Subcutaneous abdominal adipose tissue (tissue), 5 donors: ENCODE data around the gene RGS1.

Experiments used
- H3K27ac ChIP-seq: one replicate; pipeline ENCODE4 v1.7.0; 2013; ENCODE audit warnings: low read depth, mild to moderate bottlenecking, inconsistent platforms, low read length, moderate library complexity
- H3K27me3 ChIP-seq, 5 donors: one replicate each; pipeline ENCODE4 v1.7.0; 2013; ENCODE audit warnings: low read length in 5 of 5, inconsistent platforms in 1 of 5; ENCODE audit not compliant: control insufficient read depth in 5 of 5, insufficient read depth in 4 of 5
- H3K36me3 ChIP-seq, 5 donors: one replicate each; pipeline ENCODE4 v1.7.0; 2013; ENCODE audit warnings: low read length in 5 of 5; ENCODE audit not compliant: control insufficient read depth in 5 of 5, insufficient read depth in 5 of 5
- H3K4me1 ChIP-seq, 5 donors: one replicate each; pipeline ENCODE4 v1.7.0; 2013; ENCODE audit warnings: low read length in 5 of 5, mild to moderate bottlenecking in 3 of 5, moderate library complexity in 1 of 5; ENCODE audit not compliant: control insufficient read depth in 5 of 5, insufficient read depth in 5 of 5
- H3K4me3 ChIP-seq, 5 donors: one replicate each; pipeline ENCODE4 v1.7.0; 2013; ENCODE audit warnings: low read length in 5 of 5, low read depth in 1 of 5
- H3K9ac ChIP-seq, 5 donors: one replicate each; pipeline ENCODE4 v1.7.0; 2013; ENCODE audit warnings: low read length in 5 of 5, mild to moderate bottlenecking in 4 of 5, moderate library complexity in 3 of 5
- H3K9me3 ChIP-seq, 5 donors: one replicate each; pipeline ENCODE4 v1.7.0; 2013; ENCODE audit warnings: low read length in 5 of 5; ENCODE audit not compliant: control insufficient read depth in 5 of 5
- donor health status: healthy.
- donor health status: healthy.
- donor health status: healthy.
- donor health status: healthy.
- donor health status: healthy.

Gene RGS1

GRCh38 chr1:192553741-192554140, 21.8 kb upstream of the RGS1 start:
- no peak overlapping the region for H3K4me3 ChIP-seq
- no peaks in the 10 kb centered on the region for H3K27me3 ChIP-seq
- no peak overlapping the region for H3K9ac ChIP-seq
- no peaks in the 10 kb centered on the region for H3K36me3 ChIP-seq
- H3K9me3 ChIP-seq: no peaks in the 10 kb centered on the region
- H3K27ac ChIP-seq: no peak overlapping the region
- peaks cover 0 to 22% (median 8%) of the 10 kb centered on the region in 5 donors for H3K4me1 ChIP-seq

GRCh38 chr1:192554904-192555303, 20.7 kb upstream of the RGS1 start:
- no peak overlapping the region for H3K27ac ChIP-seq
- no peak overlapping the region for H3K4me3 ChIP-seq
- H3K9ac ChIP-seq: no peak overlapping the region
- H3K36me3 ChIP-seq: no peaks in the 10 kb centered on the region
- H3K4me1 ChIP-seq: peaks cover 0 to 22% (median 8%) of the 10 kb centered on the region in 5 donors
- H3K9me3 ChIP-seq: no peaks in the 10 kb centered on the region
- no peaks in the 10 kb centered on the region for H3K27me3 ChIP-seq

GRCh38 chr1:192555399-192555798, 20.2 kb upstream of the RGS1 start:
- no peak overlapping the region for H3K4me3 ChIP-seq
- no peak overlapping the region for H3K9ac ChIP-seq
- peaks cover 0 to 21% (median 8%) of the 10 kb centered on the region in 5 donors for H3K4me1 ChIP-seq
- no peak overlapping the region for H3K27ac ChIP-seq
- no peaks in the 10 kb centered on the region for H3K27me3 ChIP-seq
- H3K36me3 ChIP-seq: no peaks in the 10 kb centered on the region
- H3K9me3 ChIP-seq: no peaks in the 10 kb centered on the region

GRCh38 chr1:192557841-192558595, 17.6 kb upstream of the RGS1 start:
- no peak overlapping the region for H3K27ac ChIP-seq
- H3K36me3 ChIP-seq: no peaks in the 10 kb centered on the region

GRCh38 chr1:192559115-192560006, 16.2 kb upstream of the RGS1 start:
- peak overlapping the region; percentile 50 for H3K27ac ChIP-seq
- H3K4me1 ChIP-seq: peaks cover 0 to 4% (median 0%) of the 10 kb centered on the region in 5 donors
- no peaks in the 10 kb centered on the region for H3K27me3 ChIP-seq
- no peak overlapping the region for H3K9ac ChIP-seq
- H3K36me3 ChIP-seq: no peaks in the 10 kb centered on the region
- H3K4me3 ChIP-seq: no peak overlapping the region
- no peaks in the 10 kb centered on the region for H3K9me3 ChIP-seq

More at GRCh38 chr1:192557841-192558595, 17.6 kb upstream of the RGS1 start:
- no peak overlapping the region for H3K9ac ChIP-seq
- no peak overlapping the region for H3K4me3 ChIP-seq
- H3K27me3 ChIP-seq: no peaks in the 10 kb centered on the region
- H3K9me3 ChIP-seq: no peaks in the 10 kb centered on the region
- H3K4me1 ChIP-seq: peaks cover 0 to 7% (median 0%) of the 10 kb centered on the region in 5 donors

- H3K36me3 ChIP-seq: no peaks in the 10 kb centered on the region
- H3K27ac ChIP-seq: no peak overlapping the region
- peaks cover 0 to 4% (median 0%) of the 10 kb centered on the region in 5 donors for H3K4me1 ChIP-seq
- no peaks in the 10 kb centered on the region for H3K27me3 ChIP-seq
- H3K9ac ChIP-seq: no peak overlapping the region
- no peaks in the 10 kb centered on the region for H3K9me3 ChIP-seq
- no peak overlapping the region for H3K4me3 ChIP-seq
These were observed 14.3 kb upstream of the RGS1 start for GRCh38 chr1:192561301-192561700.

GRCh38 chr1:192563129-192563528, 12.4 kb upstream of the RGS1 start:
- H3K27ac ChIP-seq: no peak overlapping the region
- no peaks in the 10 kb centered on the region for H3K9me3 ChIP-seq
- peaks cover 0 to 4% (median 0%) of the 10 kb centered on the region in 5 donors for H3K4me1 ChIP-seq
- H3K27me3 ChIP-seq: no peaks in the 10 kb centered on the region
- H3K4me3 ChIP-seq: no peak overlapping the region
- no peak overlapping the region for H3K9ac ChIP-seq
- H3K36me3 ChIP-seq: no peaks in the 10 kb centered on the region

GRCh38 chr1:192564099-192564498, 11.5 kb upstream of the RGS1 start:
- H3K36me3 ChIP-seq: no peaks in the 10 kb centered on the region
- no peak overlapping the region for H3K4me3 ChIP-seq
- H3K27me3 ChIP-seq: no peaks in the 10 kb centered on the region
- peaks cover 0 to 4% (median 0%) of the 10 kb centered on the region in 5 donors for H3K4me1 ChIP-seq
- H3K9me3 ChIP-seq: no peaks in the 10 kb centered on the region
- no peak overlapping the region for H3K9ac ChIP-seq
- no peak overlapping the region for H3K27ac ChIP-seq

- Histone ChIP-seq H3K9me3 (peaks cover 0 to 10% (median 8%) of the 10 kb centered on the region in 5 donors), H3K9ac (no peak overlapping the region), H3K27me3 (no peaks in the 10 kb centered on the region), H3K27ac (no peak overlapping the region), H3K4me1 (no peaks in the 10 kb centered on the region), H3K4me3 (no peak overlapping the region), H3K36me3 (no peaks in the 10 kb centered on the region)
These were observed 9.6 kb upstream of the RGS1 start for GRCh38 chr1:192565946-192566345.

- Histone ChIP-seq H3K9ac (no peak overlapping the region), H3K27me3 (no peaks in the 10 kb centered on the region), H3K4me3 (no peak overlapping the region), H3K9me3 (peaks cover 0 to 10% (median 8%) of the 10 kb centered on the region in 5 donors), H3K27ac (no peak overlapping the region), H3K36me3 (no peaks in the 10 kb centered on the region), H3K4me1 (no peaks in the 10 kb centered on the region)
These were observed 8.9 kb upstream of the RGS1 start for GRCh38 chr1:192566657-192567056.
